ENCODE measurements around the gene PEPD.

- TF ChIP-seq CTCF (IDR thresholded peaks at IDR 0.05; ENCODE audit: low read length) = no peak
- no peak for TF ChIP-seq EZH2 (optimal IDR thresholded peaks at IDR 0.05; ENCODE audit: low read depth, low read length)
- no peak for TF ChIP-seq EZH2phosphoT487 (IDR thresholded peaks at IDR 0.05; ENCODE audit: low read length)
Measured at GRCh38 chr19:33520048-33520643, 1.4 kb downstream of the PEPD start.
